ENCODE results near the gene S100A3. TPM values are rescaled to one million over a fixed set of nuclear protein-coding genes. Genes with fewer than 3 reads are reported as not detected.

S100A3 gene
- polyA plus RNA-seq, 1 of the 3 experiments (the other 2 are of a cell fraction): 11.8 TPM

DNA sequence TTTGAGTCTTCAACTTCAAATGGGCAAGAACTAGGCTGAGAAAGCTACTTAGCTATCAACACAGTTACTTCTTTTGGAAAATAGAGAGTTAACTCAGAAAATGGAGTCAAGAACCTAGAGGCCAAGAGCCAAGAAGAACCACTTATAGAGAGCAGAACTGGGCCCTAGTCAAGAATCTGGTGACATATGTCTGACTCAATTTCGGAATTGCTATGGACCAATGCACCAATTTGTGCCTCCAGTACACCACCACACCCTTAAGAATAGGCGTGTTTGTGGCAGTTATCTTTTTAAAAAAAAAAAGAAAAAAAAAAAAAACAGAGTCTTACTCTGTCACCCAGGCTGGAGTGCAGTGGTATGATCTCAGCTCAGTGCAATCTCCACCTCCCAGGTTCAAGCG, 8.8 kb upstream of the S100A3 start:
- no peak overlapping the region for H3K27ac ChIP-seq (ENCODE audit: low read depth in 2 of 2, low read length in 1 of 2)
- no peaks in the 10 kb centered on the region for H4K20me1 ChIP-seq (ENCODE audit: insufficient read depth)
- H3K9me3 ChIP-seq: no peaks in the 10 kb centered on the region
- no peak overlapping the region for H2AFZ ChIP-seq (ENCODE audit: low read depth)
- H3K4me2 ChIP-seq: no peak overlapping the region
- peaks cover 4% of the 10 kb centered on the region; the same call in 1 of the 2 replicates for H3K79me2 ChIP-seq (ENCODE audit: insufficient read depth)
- TF ChIP-seq CTCF (IDR thresholded peaks at IDR 0.05) (no peak), EZH2phosphoT487 (IDR thresholded peaks at IDR 0.05; ENCODE audit: borderline replicate concordance, low read depth) (no peak), RAD21 (IDR thresholded peaks at IDR 0.05; ENCODE audit: low read length) (no peak)
- H3K27me3 ChIP-seq (ENCODE audit: insufficient read depth): no peaks in the 10 kb centered on the region
- H3K9me2 ChIP-seq: no peaks in the 10 kb centered on the region
- peaks cover 9 to 16% of the 10 kb centered on the region in 2 experiments; a peak in 2 of 4 replicates for H3K4me1 ChIP-seq (ENCODE audit: control insufficient read depth in 1 of 2, insufficient read depth in 2 of 2, low read depth in 1 of 2, low read length in 1 of 2)
- ChIA-PET CTCF (interaction anchor here (1.1 to 5.9 kb wide), 5 partner anchors 11 to 63 kb away, joined by 3 to 26 read pairs (median 5); no protein-coding TSS in a partner anchor), POLR2A (no interaction called here)
- DNase-seq: no peak
- no peak overlapping the region for H3K4me3 ChIP-seq (ENCODE audit: low read depth in 2 of 2, low read length in 1 of 2)
- H3K9ac ChIP-seq: no peak overlapping the region
- 87% methylated on average over 3 of the region's 3 CpGs for WGBS (ENCODE audit: low lambda C conversion rate)
- H3F3A ChIP-seq (replicated peaks; ENCODE audit: insufficient read depth): no peaks in the 10 kb centered on the region
- H3K36me3 ChIP-seq (replicated peaks in 1 of 2; ENCODE audit: control insufficient read depth in 1 of 2, insufficient read depth in 2 of 2, low read length in 1 of 2): no peaks in the 10 kb centered on the region

DNA sequence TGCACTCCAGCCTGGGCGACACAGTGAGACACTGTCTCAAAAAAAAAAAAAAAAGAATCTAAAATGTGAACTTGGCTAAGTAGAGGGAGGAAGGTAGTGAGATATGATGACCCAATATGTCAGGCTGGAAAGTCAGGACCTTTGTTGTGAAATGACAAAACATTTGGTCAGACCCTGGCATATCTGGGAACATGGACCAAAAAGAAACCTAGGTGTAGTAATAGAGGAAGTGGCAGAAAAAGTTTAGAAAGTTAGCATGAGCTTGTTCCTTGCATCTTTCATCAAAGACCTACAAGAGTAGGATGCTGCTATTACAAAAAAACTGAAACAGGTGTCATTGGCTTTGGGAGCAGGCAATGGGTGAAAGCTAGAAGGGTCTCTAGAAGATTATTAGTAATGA, 7.3 kb upstream of the S100A3 start:
- H3K4me2 ChIP-seq: no peak overlapping the region
- H3K9me3 ChIP-seq: no peaks in the 10 kb centered on the region
- H3K4me3 ChIP-seq (ENCODE audit: low read depth in 2 of 2, low read length in 1 of 2): no peak overlapping the region
- H3K9ac ChIP-seq: no peak overlapping the region
- WGBS (ENCODE audit: low lambda C conversion rate): 100% methylated on average over 1 of the region's 1 CpG
- TF ChIP-seq TCF12 (IDR thresholded peaks at IDR 0.05) (no peak), GATA2 (CRISPR knock-in tag; IDR thresholded peaks at IDR 0.05) (no peak), SIN3A (IDR thresholded peaks at IDR 0.05; ENCODE audit: borderline replicate concordance, low read depth, low read length) (no peak), MAX (IDR thresholded peaks at IDR 0.05; ENCODE audit: low read depth) (no peak), CHD2 (IDR thresholded peaks at IDR 0.05; ENCODE audit: low read length, partially characterized antibody) (no peak), USF1 (IDR thresholded peaks at IDR 0.05; ENCODE audit: borderline replicate concordance, low read depth) (no peak)
- TF ChIP-seq, protein P1, sequence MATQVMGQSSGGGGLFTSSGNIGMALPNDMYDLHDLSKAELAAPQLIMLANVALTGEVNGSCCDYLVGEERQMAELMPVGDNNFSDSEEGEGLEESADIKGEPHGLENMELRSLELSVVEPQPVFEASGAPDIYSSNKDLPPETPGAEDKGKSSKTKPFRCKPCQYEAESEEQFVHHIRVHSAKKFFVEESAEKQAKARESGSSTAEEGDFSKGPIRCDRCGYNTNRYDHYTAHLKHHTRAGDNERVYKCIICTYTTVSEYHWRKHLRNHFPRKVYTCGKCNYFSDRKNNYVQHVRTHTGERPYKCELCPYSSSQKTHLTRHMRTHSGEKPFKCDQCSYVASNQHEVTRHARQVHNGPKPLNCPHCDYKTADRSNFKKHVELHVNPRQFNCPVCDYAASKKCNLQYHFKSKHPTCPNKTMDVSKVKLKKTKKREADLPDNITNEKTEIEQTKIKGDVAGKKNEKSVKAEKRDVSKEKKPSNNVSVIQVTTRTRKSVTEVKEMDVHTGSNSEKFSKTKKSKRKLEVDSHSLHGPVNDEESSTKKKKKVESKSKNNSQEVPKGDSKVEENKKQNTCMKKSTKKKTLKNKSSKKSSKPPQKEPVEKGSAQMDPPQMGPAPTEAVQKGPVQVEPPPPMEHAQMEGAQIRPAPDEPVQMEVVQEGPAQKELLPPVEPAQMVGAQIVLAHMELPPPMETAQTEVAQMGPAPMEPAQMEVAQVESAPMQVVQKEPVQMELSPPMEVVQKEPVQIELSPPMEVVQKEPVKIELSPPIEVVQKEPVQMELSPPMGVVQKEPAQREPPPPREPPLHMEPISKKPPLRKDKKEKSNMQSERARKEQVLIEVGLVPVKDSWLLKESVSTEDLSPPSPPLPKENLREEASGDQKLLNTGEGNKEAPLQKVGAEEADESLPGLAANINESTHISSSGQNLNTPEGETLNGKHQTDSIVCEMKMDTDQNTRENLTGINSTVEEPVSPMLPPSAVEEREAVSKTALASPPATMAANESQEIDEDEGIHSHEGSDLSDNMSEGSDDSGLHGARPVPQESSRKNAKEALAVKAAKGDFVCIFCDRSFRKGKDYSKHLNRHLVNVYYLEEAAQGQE (IDR thresholded peaks at IDR 0.05; ENCODE audit: low read depth, low read length): no peak
- no peaks in the 10 kb centered on the region for H3F3A ChIP-seq (replicated peaks; ENCODE audit: insufficient read depth)
- H2AFZ ChIP-seq (ENCODE audit: low read depth): no peak overlapping the region
- no peak for DNase-seq
- H3K36me3 ChIP-seq (replicated peaks in 1 of 2; ENCODE audit: control insufficient read depth in 1 of 2, insufficient read depth in 2 of 2, low read length in 1 of 2): no peaks in the 10 kb centered on the region
- H3K79me2 ChIP-seq (ENCODE audit: insufficient read depth): no peaks in the 10 kb centered on the region
- no peaks in the 10 kb centered on the region for H4K20me1 ChIP-seq (ENCODE audit: insufficient read depth)
- H3K27ac ChIP-seq (ENCODE audit: low read depth in 2 of 2, low read length in 1 of 2): no peak overlapping the region
- peaks cover 9 to 14% of the 10 kb centered on the region in 2 experiments; a peak in 2 of 4 replicates for H3K4me1 ChIP-seq (ENCODE audit: control insufficient read depth in 1 of 2, insufficient read depth in 2 of 2, low read depth in 1 of 2, low read length in 1 of 2)
- ChIA-PET POLR2A (no interaction called here), CTCF (interaction anchor here (2.8 to 5.9 kb wide), 2 partner anchors 13 to 46 kb away, joined by 16 to 26 read pairs; no protein-coding TSS in a partner anchor)
- no peaks in the 10 kb centered on the region for H3K27me3 ChIP-seq (ENCODE audit: insufficient read depth)
- H3K9me2 ChIP-seq: no peaks in the 10 kb centered on the region
